ENCODE results near the gene RPS6KA1.
"Not testable (repeated sequence)": the region's sequence is repeated elsewhere in the genome, so short reads cannot be mapped to it uniquely, and the experiment has no call there.

Gene RPS6KA1

GRCh38 chr1:26602378-26602959 lies 72.9 kb downstream of the RPS6KA1 start:
- H3K36me3 ChIP-seq (ENCODE audit: control insufficient read depth in 1 of 2, insufficient read depth in 2 of 2, low read length in 2 of 2), result no peaks in the 10 kb centered on the region
- no peaks in the 10 kb centered on the region for H3K9me3 ChIP-seq (ENCODE audit: control insufficient read depth in 1 of 2, low read length in 2 of 2)
- H3K27me3 ChIP-seq (ENCODE audit: low read depth, low read length), result no peaks in the 10 kb centered on the region
- no peak overlapping the region for H3K27ac ChIP-seq (ENCODE audit: low read length)
- no peak overlapping the region for H3K4me3 ChIP-seq (ENCODE audit: low read depth in 1 of 2, low read length in 2 of 2)
- H3K4me1 ChIP-seq (ENCODE audit: control insufficient read depth in 1 of 2, insufficient read depth in 2 of 2, low read length in 2 of 2), result peaks cover 0 to 3% of the 10 kb centered on the region in 2 donors

- H3K9me3 ChIP-seq (ENCODE audit: control insufficient read depth in 1 of 2, low read length in 2 of 2), result no peaks in the 10 kb centered on the region
- H3K27ac ChIP-seq (ENCODE audit: low read length), result no peak overlapping the region
- no peaks in the 10 kb centered on the region for H3K36me3 ChIP-seq (ENCODE audit: control insufficient read depth in 1 of 2, insufficient read depth in 2 of 2, low read length in 2 of 2)
- H3K4me3 ChIP-seq (ENCODE audit: low read depth in 1 of 2, low read length in 2 of 2), result no peak overlapping the region
- H3K27me3 ChIP-seq (ENCODE audit: low read depth, low read length), result no peaks in the 10 kb centered on the region
- peaks cover 0 to 3% of the 10 kb centered on the region in 2 donors for H3K4me1 ChIP-seq (ENCODE audit: control insufficient read depth in 1 of 2, insufficient read depth in 2 of 2, low read length in 2 of 2)
Observed at GRCh38 chr1:26603856-26604255, 74.3 kb downstream of the RPS6KA1 start.

GRCh38 chr1:26607186-26607585 lies 77.6 kb downstream of the RPS6KA1 start:
- Histone ChIP-seq H3K4me3 (ENCODE audit: low read depth in 1 of 2, low read length in 2 of 2) (no peak overlapping the region), H3K27me3 (ENCODE audit: low read depth, low read length) (no peaks in the 10 kb centered on the region), H3K9me3 (ENCODE audit: control insufficient read depth in 1 of 2, low read length in 2 of 2) (no peaks in the 10 kb centered on the region), H3K36me3 (ENCODE audit: control insufficient read depth in 1 of 2, insufficient read depth in 2 of 2, low read length in 2 of 2) (no peaks in the 10 kb centered on the region), H3K4me1 (ENCODE audit: control insufficient read depth in 1 of 2, insufficient read depth in 2 of 2, low read length in 2 of 2) (peaks cover 0 to 3% of the 10 kb centered on the region in 2 donors), H3K27ac (ENCODE audit: low read length) (no peak overlapping the region)

DNA sequence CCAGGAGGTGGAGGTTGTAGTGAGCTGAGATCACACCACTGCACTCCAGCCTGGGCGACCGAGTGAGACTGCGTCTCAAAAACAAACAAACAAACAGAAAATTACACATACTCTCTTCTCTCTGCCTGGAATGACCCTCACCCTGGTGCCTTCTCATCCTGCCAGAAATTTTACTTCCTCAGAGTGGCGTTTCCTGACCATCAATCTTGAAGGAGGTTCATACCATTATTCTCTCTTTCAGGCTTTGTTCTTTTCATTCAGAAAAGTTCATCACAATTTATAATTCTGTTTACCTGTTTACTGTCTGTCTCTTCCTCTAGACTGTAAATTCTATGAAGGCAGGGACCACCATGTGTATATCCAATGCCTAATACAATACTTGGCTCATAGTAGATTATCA lies 79.3 kb downstream of the RPS6KA1 start:
- H3K36me3 ChIP-seq (ENCODE audit: control insufficient read depth in 1 of 2, insufficient read depth in 2 of 2, low read length in 2 of 2), result no peaks in the 10 kb centered on the region
- H3K9me3 ChIP-seq (ENCODE audit: control insufficient read depth in 1 of 2, low read length in 2 of 2), result no peaks in the 10 kb centered on the region
- H3K27me3 ChIP-seq (ENCODE audit: low read depth, low read length), result no peaks in the 10 kb centered on the region
- H3K4me3 ChIP-seq (ENCODE audit: low read depth in 1 of 2, low read length in 2 of 2), result no peak overlapping the region
- H3K4me1 ChIP-seq (ENCODE audit: control insufficient read depth in 1 of 2, insufficient read depth in 2 of 2, low read length in 2 of 2), result no peaks in the 10 kb centered on the region
- no peak overlapping the region for H3K27ac ChIP-seq (ENCODE audit: low read length)

DNA sequence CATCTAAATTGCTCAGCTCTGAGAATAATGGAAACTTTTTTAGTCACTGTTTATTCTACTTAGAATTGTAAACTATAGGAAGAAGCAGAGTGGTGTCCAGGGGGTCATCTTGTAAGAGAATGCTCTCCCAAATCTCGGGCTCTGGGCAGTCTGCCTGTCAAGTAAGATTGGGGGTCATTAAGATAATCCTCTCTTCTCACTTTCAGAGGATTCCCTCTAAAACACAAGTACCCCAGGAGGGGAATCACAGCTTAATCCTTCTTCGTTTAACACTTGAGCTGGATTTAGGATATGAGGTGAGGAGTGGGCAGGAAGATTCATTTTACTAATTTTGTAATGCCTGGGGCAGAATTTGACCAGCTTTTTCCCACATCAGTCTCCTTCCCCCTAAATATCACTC lies 81.2 kb downstream of the RPS6KA1 start:
- H3K4me3 ChIP-seq (ENCODE audit: low read depth in 1 of 2, low read length in 2 of 2), result no peak overlapping the region
- no peak overlapping the region for H3K27ac ChIP-seq (ENCODE audit: low read length)
- no peaks in the 10 kb centered on the region for H3K27me3 ChIP-seq (ENCODE audit: low read depth, low read length)
- H3K4me1 ChIP-seq (ENCODE audit: control insufficient read depth in 1 of 2, insufficient read depth in 2 of 2, low read length in 2 of 2), result no peaks in the 10 kb centered on the region
- H3K9me3 ChIP-seq (ENCODE audit: control insufficient read depth in 1 of 2, low read length in 2 of 2), result no peaks in the 10 kb centered on the region
- no peaks in the 10 kb centered on the region for H3K36me3 ChIP-seq (ENCODE audit: control insufficient read depth in 1 of 2, insufficient read depth in 2 of 2, low read length in 2 of 2)

- H3K36me3 ChIP-seq (ENCODE audit: control insufficient read depth in 1 of 2, insufficient read depth in 2 of 2, low read length in 2 of 2); H3K4me3 ChIP-seq (ENCODE audit: low read depth in 1 of 2, low read length in 2 of 2); H3K4me1 ChIP-seq (ENCODE audit: control insufficient read depth in 1 of 2, insufficient read depth in 2 of 2, low read length in 2 of 2); H3K9me3 ChIP-seq (ENCODE audit: control insufficient read depth in 1 of 2, low read length in 2 of 2); H3K27me3 ChIP-seq (ENCODE audit: low read depth, low read length); H3K27ac ChIP-seq (ENCODE audit: low read length): not testable (repeated sequence)
Observed at GRCh38 chr1:26612627-26613026, 83.1 kb downstream of the RPS6KA1 start.

DNA sequence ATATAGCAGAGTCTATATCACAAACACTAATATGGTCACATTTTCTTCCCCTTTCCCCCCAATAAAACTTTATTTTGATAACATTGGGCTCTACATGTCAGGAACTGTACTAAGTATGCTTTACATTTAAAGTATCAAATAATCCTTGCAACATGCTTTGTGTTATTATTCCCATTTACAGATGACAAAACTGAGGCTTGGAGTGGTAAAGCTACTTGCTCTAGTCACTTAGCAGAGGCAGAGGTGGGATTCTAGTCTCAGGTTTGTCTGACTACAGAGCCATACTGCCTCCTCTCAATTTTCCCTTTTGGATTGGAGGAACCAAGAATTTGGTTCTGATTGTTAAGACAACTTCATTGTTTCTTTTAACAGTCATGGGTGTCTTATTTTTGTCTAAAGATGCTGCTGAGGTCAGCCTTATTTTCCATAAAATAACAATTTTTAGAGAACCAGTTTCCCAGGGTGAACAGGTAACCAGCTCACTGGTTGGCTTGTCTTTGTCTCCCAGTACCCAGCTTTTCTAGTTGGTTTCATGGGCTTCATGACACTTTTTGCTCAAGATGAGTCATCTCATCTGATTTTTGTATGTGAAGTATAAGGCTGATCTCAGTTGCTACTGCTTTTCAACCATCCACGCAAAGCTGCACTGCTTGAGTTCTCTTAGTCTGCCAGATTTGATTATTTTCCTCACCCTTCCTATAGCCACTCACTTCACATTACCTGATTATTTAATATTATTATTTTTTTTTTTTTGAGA lies 85.3 kb downstream of the RPS6KA1 start:
- H3K27me3 ChIP-seq (ENCODE audit: low read depth, low read length), result no peaks in the 10 kb centered on the region
- H3K27ac ChIP-seq (ENCODE audit: low read length), result no peak overlapping the region
- H3K36me3 ChIP-seq (ENCODE audit: control insufficient read depth in 1 of 2, insufficient read depth in 2 of 2, low read length in 2 of 2), result peaks cover 0 to 2% of the 10 kb centered on the region in 2 donors
- H3K9me3 ChIP-seq (ENCODE audit: control insufficient read depth in 1 of 2, low read length in 2 of 2), result no peaks in the 10 kb centered on the region
- H3K4me3 ChIP-seq (ENCODE audit: low read depth in 1 of 2, low read length in 2 of 2), result no peak overlapping the region
- H3K4me1 ChIP-seq (ENCODE audit: control insufficient read depth in 1 of 2, insufficient read depth in 2 of 2, low read length in 2 of 2), result peaks cover 6 to 12% of the 10 kb centered on the region in 2 donors

- peaks cover 0 to 14% of the 10 kb centered on the region in 2 donors for H3K36me3 ChIP-seq (ENCODE audit: control insufficient read depth in 1 of 2, insufficient read depth in 2 of 2, low read length in 2 of 2)
- H3K27me3 ChIP-seq (ENCODE audit: low read depth, low read length), result no peaks in the 10 kb centered on the region
- peaks cover 6 to 12% of the 10 kb centered on the region in 2 donors for H3K4me1 ChIP-seq (ENCODE audit: control insufficient read depth in 1 of 2, insufficient read depth in 2 of 2, low read length in 2 of 2)
- H3K9me3 ChIP-seq (ENCODE audit: control insufficient read depth in 1 of 2, low read length in 2 of 2), result no peaks in the 10 kb centered on the region
- no peak overlapping the region for H3K27ac ChIP-seq (ENCODE audit: low read length)
- H3K4me3 ChIP-seq (ENCODE audit: low read depth in 1 of 2, low read length in 2 of 2), result no peak overlapping the region
Observed at GRCh38 chr1:26616881-26617280, 87.3 kb downstream of the RPS6KA1 start.

DNA sequence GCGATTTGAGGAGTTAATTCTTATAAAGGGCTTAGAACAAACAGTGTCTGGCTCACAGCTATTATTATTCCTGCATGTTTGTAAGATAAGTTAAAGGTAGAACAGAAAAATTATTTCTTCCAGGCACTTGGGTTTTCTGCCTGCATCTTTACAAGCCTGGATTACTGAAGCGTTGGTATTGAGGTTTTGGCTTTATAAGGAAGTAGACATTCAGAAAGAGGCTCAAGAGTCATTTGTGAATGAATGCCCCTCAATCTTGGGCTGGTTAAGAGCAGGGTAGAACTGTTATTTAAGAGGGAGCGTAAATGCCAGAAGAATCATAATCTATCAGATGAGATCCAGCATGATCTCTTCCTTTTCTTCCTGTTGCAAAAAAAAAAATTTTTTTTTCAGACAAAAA lies 89.0 kb downstream of the RPS6KA1 start:
- H3K27me3 ChIP-seq (ENCODE audit: low read depth, low read length), result no peaks in the 10 kb centered on the region
- H3K36me3 ChIP-seq (ENCODE audit: control insufficient read depth in 1 of 2, insufficient read depth in 2 of 2, low read length in 2 of 2), result peaks cover 0 to 14% of the 10 kb centered on the region in 2 donors
- H3K27ac ChIP-seq (ENCODE audit: low read length), result no peak overlapping the region
- H3K9me3 ChIP-seq (ENCODE audit: control insufficient read depth in 1 of 2, low read length in 2 of 2), result no peaks in the 10 kb centered on the region
- peaks cover 6 to 12% of the 10 kb centered on the region in 2 donors for H3K4me1 ChIP-seq (ENCODE audit: control insufficient read depth in 1 of 2, insufficient read depth in 2 of 2, low read length in 2 of 2)
- no peak overlapping the region for H3K4me3 ChIP-seq (ENCODE audit: low read depth in 1 of 2, low read length in 2 of 2)

All from muscle layer of duodenum (tissue), 2 donors.